ENCODE results near the gene CD247.

CD247 gene

GRCh38 chr1:167425482-167425881 is 92.8 kb downstream of the CD247 start:
- no peak for DNase-seq (ENCODE audit: low read depth, low spot score)
- no peak overlapping the region for H3K27ac ChIP-seq

DNA sequence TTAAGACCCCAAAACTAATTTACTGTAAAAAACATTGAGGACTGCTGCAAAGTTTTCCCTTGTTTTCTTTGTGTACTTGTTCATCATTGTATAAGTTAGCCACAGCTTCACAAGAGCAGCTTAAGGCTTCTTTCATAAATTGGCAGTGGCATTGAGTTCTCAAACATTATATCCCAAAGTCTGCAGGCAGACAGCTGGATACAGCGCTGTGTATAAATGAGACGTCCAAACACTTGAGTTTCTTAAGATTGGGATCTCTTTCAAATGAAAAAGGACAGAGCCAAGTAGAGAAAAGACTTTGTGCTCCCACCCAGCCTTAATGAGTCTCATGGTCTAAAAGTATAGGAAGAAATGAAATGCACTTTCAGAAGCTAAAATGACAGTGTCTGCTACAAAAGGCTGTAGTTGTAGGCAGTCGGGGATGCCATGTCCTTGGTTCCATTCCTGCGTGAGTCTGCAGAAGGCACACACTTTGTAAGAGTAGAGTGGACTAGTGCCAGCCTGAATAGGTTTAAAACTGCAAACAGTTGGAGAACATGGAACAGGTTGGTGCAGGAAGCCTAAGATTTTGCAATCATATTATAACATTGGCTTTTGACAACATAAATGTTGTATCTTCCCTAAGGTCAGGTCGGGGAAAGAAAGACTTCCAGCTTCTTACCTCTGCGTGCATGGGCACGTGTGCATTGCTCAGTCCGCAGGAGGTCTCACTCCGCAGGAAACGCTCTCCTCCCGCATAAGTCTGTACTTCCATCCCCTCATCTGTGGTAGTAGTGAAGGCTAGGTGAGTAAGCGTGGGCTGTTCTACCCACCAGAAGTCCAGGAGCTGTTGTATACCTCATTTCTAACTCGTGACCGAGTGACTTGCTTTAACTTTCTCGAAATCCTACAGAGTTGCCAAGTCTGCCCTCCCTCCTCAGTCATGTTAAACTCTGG is 94.4 kb downstream of the CD247 start:
- H3K27ac ChIP-seq, result no peak overlapping the region
- DNase-seq (ENCODE audit: low read depth, low spot score), result no peak

- DNase-seq (ENCODE audit: low read depth, low spot score), result no peak
Observed at GRCh38 chr1:167420510-167420909, 97.8 kb downstream of the CD247 start.

GRCh38 chr1:167419245-167419644 is 99.1 kb downstream of the CD247 start:
- DNase-seq (ENCODE audit: low read depth, low spot score), result no peak
- H3K27ac ChIP-seq, result no peak overlapping the region

More at GRCh38 chr1:167420510-167420909, 97.8 kb downstream of the CD247 start:
- no peak overlapping the region for H3K27ac ChIP-seq

DNA sequence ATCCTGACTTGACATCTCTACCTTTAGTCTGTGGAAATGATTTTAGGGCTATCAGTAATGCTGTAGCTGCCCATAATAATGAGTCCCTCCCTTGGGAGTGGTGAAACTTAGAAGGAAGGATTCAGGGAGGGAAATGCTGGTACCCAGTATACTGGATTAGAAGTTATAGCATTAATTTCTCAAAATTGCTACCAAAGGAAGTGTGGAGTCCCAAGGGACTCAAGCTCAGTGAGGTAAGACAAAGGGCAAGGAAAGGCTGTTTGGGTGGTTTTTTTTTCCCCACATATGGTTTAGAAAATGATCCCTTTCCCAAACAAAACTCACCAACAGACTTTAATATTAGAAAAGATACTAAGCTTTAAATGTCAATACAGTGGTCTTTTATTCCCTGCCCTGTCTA is 99.9 kb downstream of the CD247 start:
- no peak for DNase-seq (ENCODE audit: low read depth, low spot score)
- H3K27ac ChIP-seq, result no peak overlapping the region

DNA sequence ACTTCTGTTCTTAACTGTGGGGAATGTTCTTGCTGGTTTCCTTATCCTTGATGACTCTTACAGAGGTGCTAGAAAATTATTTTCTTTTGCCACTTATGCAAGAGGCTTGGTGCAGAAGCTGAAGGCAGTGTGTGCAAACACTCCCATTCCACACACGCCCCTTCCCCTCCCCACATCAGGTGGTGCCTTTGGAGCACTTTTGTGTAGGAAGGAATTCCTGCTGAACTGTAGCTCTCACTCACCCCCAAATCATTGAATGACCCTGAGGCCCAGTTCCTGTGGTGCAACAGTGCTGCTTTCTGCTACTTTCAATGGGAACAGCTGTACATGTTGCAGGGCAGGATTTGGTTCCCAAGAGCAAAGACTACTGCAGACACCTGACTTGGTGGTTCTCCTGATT is 101.8 kb downstream of the CD247 start:
- DNase-seq (ENCODE audit: low read depth, low spot score), result no peak
- no peak overlapping the region for H3K27ac ChIP-seq

DNA sequence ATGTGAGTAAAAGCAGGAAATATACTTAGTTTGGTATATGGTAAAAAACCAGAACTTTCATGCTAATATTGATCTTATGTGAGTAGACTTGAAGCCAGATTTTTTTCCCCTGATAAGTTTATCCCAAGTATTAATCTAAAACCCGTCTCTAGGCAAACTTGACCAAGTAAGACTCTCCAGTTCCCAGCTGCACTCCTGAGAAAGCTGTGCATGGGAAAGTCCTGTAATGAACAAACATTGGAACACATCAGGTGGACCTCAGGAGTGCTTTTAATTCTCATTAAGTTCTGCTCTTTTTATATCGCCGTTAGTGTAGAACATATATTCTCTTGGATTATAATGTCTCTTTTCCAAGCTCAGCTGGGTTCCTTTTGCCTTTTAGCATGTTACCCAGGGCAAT is 105.0 kb downstream of the CD247 start:
- no peak overlapping the region for H3K27ac ChIP-seq
- no peak for DNase-seq (ENCODE audit: low read depth, low spot score)

DNA sequence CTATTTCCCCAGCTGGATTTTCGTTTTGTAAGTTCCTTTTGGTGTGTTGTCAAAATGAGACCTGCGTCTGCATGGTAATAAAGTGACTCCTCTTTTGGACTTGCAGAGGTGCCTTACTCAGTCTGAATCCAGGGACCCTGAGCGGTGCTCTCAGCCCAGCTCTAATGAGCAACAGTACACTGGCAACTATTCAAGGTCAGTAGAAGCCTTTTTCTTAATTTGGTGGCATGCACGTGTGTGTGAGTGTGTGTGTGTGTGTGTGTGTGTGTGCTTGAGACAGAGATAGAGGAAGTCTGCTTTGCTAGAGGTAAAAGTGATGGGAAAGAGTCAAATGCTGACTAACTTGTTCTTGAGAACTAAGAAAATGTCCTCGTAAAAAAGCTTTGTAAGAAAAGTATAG is 105.4 kb downstream of the CD247 start:
- DNase-seq (ENCODE audit: low read depth, low spot score), result no peak
- no peak overlapping the region for H3K27ac ChIP-seq

DNA sequence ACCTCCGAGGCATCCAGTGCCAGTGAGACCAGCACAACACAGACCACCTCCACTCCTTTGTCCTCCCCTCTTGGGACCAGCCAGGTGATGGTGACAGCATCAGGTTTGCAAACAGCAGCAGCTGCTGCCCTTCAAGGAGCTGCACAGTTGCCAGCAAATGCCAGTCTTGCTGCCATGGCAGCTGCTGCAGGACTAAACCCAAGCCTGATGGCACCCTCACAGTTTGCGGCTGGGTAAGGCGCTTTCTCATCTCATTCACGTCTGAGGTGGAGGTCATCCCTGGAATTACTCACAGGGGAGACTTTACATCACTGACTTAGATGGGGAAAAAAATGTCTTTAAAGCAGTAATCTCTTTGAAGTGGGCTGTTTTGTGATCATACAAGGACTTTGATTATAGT is 106.3 kb downstream of the CD247 start:
- no peak overlapping the region for H3K27ac ChIP-seq
- DNase-seq (ENCODE audit: low read depth, low spot score), result no peak

DNA sequence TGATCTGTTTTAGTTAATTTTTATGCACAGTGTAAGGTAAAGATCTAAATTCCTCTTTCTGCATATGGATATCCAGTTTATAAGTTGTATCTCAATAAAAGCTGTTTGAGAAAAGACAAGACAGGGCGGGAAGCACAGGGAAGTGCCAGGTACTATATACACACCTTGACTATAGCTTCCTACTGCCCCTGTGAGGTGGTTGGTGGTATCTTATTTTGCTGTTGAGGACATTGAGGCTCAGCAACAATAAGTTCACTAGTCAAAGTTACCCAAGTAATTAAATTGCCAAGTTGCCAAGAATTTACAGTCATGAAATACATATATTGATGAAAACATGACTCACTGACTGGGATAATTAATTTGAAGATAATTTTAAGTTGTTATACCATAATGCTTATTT is 109.1 kb downstream of the CD247 start:
- DNase-seq (ENCODE audit: low read depth, low spot score), result no peak
- H3K27ac ChIP-seq, result no peak overlapping the region

DNA sequence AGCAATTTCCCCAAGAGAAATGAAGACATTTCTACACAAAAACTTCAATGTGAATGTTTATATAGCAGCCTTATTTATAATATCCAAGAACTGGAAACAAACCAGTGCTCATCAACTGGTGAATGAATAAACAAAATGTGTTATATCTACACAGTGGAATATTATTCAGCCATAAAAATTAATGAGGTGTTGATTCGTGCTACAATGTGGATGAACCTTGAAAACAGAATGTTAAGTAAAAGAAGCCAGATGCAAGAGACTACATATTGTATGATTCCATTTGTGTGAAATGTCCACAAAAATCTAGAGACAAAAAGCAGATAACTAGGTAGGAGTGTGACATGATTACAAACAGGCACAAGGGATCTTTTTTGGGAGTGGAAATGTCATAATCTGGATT is 110.0 kb downstream of the CD247 start:
- DNase-seq (ENCODE audit: low read depth, low spot score), result no peak
- no peak overlapping the region for H3K27ac ChIP-seq

DNA sequence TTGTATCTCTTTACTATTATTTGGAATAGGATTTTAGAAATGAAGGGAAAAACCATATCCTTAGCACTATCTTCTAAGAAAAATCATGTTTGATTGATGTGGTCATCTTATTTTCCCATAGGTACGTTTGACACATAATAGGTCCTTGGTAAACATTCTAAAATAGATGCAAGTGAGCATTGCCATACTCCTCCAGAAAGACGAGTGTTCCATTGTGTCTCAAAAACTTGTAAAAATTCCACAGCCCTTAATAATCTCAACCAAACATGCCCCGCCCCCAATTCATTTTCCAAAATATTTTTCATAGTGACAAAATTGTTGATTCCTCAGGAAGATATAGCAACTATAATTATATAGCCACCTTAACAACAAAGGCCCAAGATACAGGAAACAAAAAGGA is 113.4 kb downstream of the CD247 start:
- H3K27ac ChIP-seq, result no peak overlapping the region
- DNase-seq (ENCODE audit: low read depth, low spot score), result no peak

GRCh38 chr1:167404161-167404888 is 114.0 kb downstream of the CD247 start:
- no peak overlapping the region for H3K27ac ChIP-seq
- DNase-seq (ENCODE audit: low read depth, low spot score), result no peak

DNA sequence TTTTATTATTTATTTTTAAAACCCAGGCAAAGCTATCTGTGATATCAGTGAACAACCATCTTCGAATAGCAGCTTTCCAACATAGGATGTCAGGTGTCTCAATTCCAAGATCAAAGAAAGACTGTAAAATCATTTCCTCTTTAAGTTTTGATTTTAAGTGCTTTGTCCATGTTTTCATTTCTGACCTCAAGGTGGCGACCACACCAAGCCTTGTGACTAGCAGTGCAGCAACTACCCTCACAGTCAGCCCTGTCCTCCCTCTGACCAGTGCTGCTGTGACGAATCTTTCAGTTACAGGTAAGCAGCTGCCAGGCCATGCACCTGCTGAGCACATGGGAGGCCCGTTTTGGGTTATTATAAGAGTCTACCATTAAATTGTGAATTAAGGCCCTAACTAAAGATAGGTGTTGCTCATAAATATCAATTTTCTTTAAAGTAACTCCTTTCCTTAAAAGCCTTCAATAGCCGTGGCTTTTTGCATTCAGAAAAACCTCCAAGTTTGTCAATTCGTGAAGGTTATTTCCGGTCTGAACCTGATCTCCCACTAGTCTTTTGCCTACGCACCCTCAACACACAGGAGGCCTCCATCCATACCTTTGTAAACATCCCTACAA is 117.0 kb downstream of the CD247 start:
- H3K27ac ChIP-seq, result no peak overlapping the region
- DNase-seq (ENCODE audit: low read depth, low spot score), result peak; percentile 24

DNA sequence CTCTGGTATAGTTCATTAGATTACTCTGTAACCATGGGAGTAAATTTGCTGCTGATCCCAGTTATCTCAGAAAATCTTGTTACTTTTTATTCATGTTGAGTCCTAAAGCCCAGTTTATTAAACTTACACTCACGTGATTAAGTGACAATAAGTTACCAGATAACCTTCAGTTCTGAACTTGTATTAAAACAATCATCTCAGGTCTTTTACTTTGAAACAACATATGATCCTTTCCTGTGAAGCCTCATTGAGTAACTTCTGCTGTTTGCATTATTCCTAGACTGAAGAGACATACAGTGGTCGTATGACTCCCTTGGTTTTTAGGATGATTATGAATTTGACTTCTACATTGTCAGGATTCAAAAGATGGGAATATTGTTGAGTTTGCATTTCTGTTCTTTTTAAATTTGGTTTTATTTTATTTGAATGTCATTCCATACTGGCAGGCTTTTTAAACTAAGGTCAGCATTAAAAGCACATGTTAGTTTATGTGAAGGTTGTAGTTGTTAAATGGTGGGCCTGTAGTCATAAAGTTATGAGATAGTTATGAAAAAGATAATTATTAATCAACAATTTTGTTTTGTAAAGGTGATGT is 117.9 kb downstream of the CD247 start:
- H3K27ac ChIP-seq, result no peak overlapping the region
- no peak for DNase-seq (ENCODE audit: low read depth, low spot score)

GRCh38 chr1:167392200-167392696 is 126.1 kb downstream of the CD247 start:
- no peak for DNase-seq (ENCODE audit: low read depth, low spot score)
- H3K27ac ChIP-seq, result no peak overlapping the region

DNA sequence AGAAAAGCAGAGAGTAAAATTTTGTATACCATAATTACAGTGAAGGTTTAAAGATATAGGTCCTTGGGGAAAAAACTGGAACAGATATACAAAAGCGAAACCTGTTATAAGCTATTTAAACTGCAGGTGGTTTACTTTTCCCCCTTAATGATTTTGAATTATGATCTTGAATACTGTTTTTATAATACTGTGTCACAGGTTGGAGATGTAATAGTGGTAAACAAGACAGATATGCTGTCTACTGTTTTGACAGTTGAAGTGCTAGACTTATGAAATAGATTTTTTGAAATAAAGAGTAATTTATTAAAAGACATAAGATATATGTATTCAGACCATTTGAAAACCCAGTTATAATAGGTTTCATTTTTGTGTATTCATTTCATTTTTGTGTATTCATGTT is 129.4 kb downstream of the CD247 start:
- H3K27ac ChIP-seq, result no peak overlapping the region
- no peak for DNase-seq (ENCODE audit: low read depth, low spot score)

DNA sequence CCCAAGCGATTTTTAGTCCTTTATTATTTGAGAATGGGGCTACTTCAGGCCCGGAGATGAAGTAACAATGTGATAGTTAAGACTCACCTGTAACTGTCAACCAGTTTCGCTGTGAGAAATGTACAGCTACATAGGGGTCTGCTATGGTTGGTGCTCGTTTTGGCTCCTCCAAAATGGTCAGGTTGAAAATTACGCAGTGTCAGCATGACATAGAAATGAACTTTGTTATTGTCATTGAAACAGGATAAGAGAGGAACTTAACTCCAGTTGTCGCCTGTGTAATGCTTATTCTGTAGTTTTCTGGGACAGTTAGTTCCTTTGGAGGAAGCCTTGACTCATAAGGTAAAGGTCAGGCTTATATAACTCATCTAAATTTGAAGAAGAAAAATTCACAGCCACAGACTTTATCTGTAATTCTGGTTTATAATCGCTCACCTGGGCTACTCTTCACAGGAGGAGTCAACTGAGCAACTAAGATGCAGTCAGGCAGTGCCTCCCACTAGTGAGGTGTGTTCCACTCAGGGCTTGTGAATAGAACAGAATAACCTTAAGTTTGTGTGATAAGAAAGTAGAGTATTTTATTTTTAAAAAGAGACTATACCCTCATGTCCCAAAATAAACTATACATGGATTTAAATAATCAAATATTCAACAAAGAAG is 130.9 kb downstream of the CD247 start:
- no peak overlapping the region for H3K27ac ChIP-seq
- no peak for DNase-seq (ENCODE audit: low read depth, low spot score)

Data from epithelial cell of prostate (primary cell).